Prostate gland (tissue), 2 donors: Measurements from ENCODE around the gene ASB3. TPM values are rescaled to one million over a fixed set of nuclear protein-coding genes. Genes with fewer than 3 reads are reported as not detected.

ENCODE experiments used
- DNase-seq: peaks from one replicate; pipeline ENCODE4 v3.0.0-alpha.2; 2019; ENCODE audit warnings: low spot score
- H3K27ac ChIP-seq, 2 donors: fragments of 200-600 bp; sonication (generic); 2 replicates each; pipeline ENCODE4 v1.5.1; 2017 to 2019
- H3K27me3 ChIP-seq: fragments of 200-600 bp; sonication (generic); replicated peaks from 2 replicates; pipeline ENCODE4 v1.5.1; 2019; ENCODE audit not compliant: insufficient read depth
- H3K36me3 ChIP-seq, 2 donors: fragments of 200-600 bp; sonication (generic); 1 replicate in 1 of 2; 2 replicates in 1 of 2; pipeline versions ENCODE4 v1.5.1 to v1.8.1; 2017 to 2019
- H3K4me1 ChIP-seq: fragments of 200-600 bp; sonication (generic); replicated peaks from 2 replicates; pipeline ENCODE4 v1.5.1; 2019
- H3K4me3 ChIP-seq, 2 donors: fragments of 200-600 bp; sonication (generic); 2 replicates each; pipeline ENCODE4 v1.5.1; 2017 to 2019
- H3K9me3 ChIP-seq: fragments of 200-600 bp; sonication (generic); 2 replicates; pipeline ENCODE4 v1.5.1; 2017
- POLR2A ChIP-seq: fragments of 450-650 bp; IDR thresholded peaks from one replicate; pipeline ENCODE4 v1.6.1; 2016; ENCODE audit warnings: antibody characterized with exemption, mild to moderate bottlenecking
- POLR2AphosphoS5 ChIP-seq: sonication (generic); formaldehyde crosslinking; IDR thresholded peaks from one replicate; pipeline ENCODE4 v1.6.1; 2017; ENCODE audit warnings: antibody characterized with exemption
- WGBS: methylation state at CpG from one replicate; pipeline ENCODE4 v1.1.5; 2018; 5-methylcytosine and 5-hydroxymethylcytosine counted together
- intact Hi-C: fragments of 100-400 bp; cut with DNase I; formaldehyde crosslinking; loops from one replicate; pipeline ENCODE4 v1.14.2; 2022
- total RNA-seq, 2 donors: library from RNA; depleted of rRNA; stranded (reverse); fragments of >200 nt; gene quantifications; one replicate each; pipeline ENCODE4 v1.1.0, GENCODE V29; 2016
- TF ChIP-seq, protein P1 (sequence below), 4 experiments: fragments of 200-600 bp in 2 of 4; fragments of 450-650 bp in 2 of 4; sonication (generic) in 2 of 4; IDR thresholded peaks; 1 replicate in 3 of 4; 2 replicates in 1 of 4; pipeline ENCODE4 v1.5.1; 2016 to 2019; ENCODE audit warnings: antibody characterized with exemption in 4 of 4, mild to moderate bottlenecking in 2 of 4, moderate library complexity in 2 of 4

Gene ASB3
- total RNA-seq, 2 donors from 2014 or later: 14.3 to 23.6 TPM

DNA sequence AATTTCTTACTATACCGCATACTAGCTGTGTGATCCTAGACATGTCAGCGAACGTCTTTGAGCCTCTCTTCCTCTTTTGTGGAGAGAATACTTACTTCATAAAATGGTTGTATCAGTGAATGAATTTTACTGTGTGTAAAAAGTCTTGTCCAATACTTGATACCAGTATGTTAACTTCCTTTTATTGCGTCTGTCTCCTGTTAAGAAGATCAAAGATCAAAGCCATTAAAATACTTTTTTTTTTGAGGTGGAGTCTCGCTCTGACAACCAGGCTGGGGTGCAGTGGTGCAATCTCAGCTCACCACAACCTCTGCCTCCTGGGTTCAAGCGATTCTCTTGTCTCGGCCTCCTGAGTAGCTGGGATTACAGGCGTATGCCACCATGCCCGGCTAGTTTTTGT lies 33.3 kb upstream of the ASB3 start:
- H3K4me3 ChIP-seq: no peak overlapping the region
- intact Hi-C loops: no loop called here
- H3K27ac ChIP-seq: no peak overlapping the region
- H3K36me3 ChIP-seq: no peaks in the 10 kb centered on the region
- WGBS: 79% methylated on average over 9 of the region's 9 CpGs
- H3K4me1 ChIP-seq: no peaks in the 10 kb centered on the region
- DNase-seq: no peak
- H3K9me3 ChIP-seq: no peaks in the 10 kb centered on the region
- no peaks in the 10 kb centered on the region for H3K27me3 ChIP-seq
- TF ChIP-seq, protein P1, sequence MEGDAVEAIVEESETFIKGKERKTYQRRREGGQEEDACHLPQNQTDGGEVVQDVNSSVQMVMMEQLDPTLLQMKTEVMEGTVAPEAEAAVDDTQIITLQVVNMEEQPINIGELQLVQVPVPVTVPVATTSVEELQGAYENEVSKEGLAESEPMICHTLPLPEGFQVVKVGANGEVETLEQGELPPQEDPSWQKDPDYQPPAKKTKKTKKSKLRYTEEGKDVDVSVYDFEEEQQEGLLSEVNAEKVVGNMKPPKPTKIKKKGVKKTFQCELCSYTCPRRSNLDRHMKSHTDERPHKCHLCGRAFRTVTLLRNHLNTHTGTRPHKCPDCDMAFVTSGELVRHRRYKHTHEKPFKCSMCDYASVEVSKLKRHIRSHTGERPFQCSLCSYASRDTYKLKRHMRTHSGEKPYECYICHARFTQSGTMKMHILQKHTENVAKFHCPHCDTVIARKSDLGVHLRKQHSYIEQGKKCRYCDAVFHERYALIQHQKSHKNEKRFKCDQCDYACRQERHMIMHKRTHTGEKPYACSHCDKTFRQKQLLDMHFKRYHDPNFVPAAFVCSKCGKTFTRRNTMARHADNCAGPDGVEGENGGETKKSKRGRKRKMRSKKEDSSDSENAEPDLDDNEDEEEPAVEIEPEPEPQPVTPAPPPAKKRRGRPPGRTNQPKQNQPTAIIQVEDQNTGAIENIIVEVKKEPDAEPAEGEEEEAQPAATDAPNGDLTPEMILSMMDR (IDR thresholded peaks at IDR 0.05): no peak
- no peak for TF ChIP-seq POLR2A
- no peak for TF ChIP-seq POLR2AphosphoS5

DNA sequence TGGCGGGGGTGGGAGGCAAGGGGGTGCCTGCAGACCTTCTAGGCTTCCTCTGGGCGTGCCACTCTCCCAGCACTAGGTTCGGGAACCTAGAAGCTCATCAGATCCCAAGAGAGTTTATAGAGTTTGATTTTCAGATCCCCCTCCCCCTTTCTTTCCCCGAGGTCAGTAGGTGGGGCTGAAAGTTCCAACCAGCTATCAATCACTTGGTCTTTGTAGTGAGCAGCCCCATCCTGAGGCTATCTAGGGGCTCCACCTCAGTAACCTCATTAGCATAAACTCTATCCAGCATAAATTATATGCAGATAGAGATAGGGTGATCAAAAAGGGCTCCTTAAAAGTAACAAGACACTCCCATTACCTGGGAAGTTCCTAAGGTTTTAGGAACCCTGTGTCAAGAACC lies 32.9 kb upstream of the ASB3 start:
- Histone ChIP-seq H3K4me1 (no peaks in the 10 kb centered on the region), H3K9me3 (no peaks in the 10 kb centered on the region), H3K27ac (no peak overlapping the region), H3K4me3 (no peak overlapping the region), H3K36me3 (no peaks in the 10 kb centered on the region), H3K27me3 (no peaks in the 10 kb centered on the region)
- no peak for DNase-seq
- TF ChIP-seq, protein P1 (IDR thresholded peaks at IDR 0.05): no peak
- TF ChIP-seq POLR2AphosphoS5: no peak
- TF ChIP-seq POLR2A: no peak
- intact Hi-C loops: no loop called here
- WGBS: 63% methylated on average over 4 of the region's 4 CpGs

DNA sequence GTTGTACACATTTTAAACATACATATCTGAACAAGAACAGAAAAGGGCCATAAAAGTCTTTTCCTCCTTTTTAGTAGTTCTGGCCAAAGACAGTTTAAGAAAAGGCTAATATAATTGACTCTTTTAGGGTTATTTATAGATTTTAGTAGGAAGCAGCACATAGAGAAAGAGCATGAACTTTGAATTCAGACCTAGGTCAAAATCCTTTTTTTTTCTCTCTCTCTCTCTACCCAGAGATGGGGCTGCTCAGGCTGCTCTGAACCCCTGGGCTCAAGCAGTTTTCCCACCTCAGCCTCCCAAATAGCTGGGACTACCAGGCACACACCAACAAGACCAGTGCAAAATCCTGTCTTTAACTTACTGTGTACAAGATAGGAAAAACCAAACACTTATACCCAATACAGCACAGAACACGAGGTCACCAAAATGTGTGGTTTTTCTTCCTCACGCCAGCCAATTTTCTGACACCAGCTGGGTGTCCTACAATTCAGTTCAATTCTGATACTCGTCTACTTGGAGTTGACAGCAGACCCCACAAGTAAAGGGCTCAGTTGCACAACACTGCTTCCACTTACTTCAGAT lies 32.2 kb upstream of the ASB3 start:
- H3K9me3 ChIP-seq: no peaks in the 10 kb centered on the region
- no peaks in the 10 kb centered on the region for H3K4me1 ChIP-seq
- intact Hi-C loops: no loop called here
- no peak overlapping the region for H3K27ac ChIP-seq
- H3K4me3 ChIP-seq: no peak overlapping the region
- WGBS: 78% methylated on average over 3 of the region's 3 CpGs
- TF ChIP-seq, protein P1 (IDR thresholded peaks at IDR 0.05): no peak
- TF ChIP-seq POLR2AphosphoS5 (no peak), POLR2A (no peak)
- no peaks in the 10 kb centered on the region for H3K36me3 ChIP-seq
- no peak for DNase-seq
- H3K27me3 ChIP-seq: no peaks in the 10 kb centered on the region

DNA sequence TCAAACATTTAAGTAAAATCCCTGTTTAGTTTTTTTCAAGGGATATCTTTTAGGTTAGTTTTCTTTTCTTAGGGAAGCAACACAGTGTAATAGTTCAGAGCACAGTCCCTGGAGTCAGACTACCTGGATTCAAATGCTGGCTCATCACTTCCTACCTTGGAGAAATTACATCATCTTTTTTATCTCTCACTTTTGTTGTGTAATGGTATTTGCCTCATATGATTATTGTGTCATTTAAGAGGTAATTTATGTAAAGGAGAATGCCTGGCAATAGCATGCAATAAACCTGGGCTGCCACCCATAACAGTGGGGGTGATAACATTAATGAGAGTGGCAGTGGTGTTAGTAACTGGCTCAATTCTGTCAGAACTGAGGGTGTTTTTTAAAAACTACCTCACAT lies 26.4 kb upstream of the ASB3 start:
- Histone ChIP-seq H3K4me1 (no peaks in the 10 kb centered on the region), H3K9me3 (no peaks in the 10 kb centered on the region), H3K4me3 (no peak overlapping the region), H3K36me3 (peaks cover 0 to 6% of the 10 kb centered on the region in 2 donors), H3K27me3 (no peaks in the 10 kb centered on the region), H3K27ac (no peak overlapping the region)
- no peak for DNase-seq
- TF ChIP-seq, protein P1 (IDR thresholded peaks at IDR 0.05): no peak
- TF ChIP-seq POLR2A (no peak), POLR2AphosphoS5 (no peak)
- intact Hi-C loops: no loop called here

DNA sequence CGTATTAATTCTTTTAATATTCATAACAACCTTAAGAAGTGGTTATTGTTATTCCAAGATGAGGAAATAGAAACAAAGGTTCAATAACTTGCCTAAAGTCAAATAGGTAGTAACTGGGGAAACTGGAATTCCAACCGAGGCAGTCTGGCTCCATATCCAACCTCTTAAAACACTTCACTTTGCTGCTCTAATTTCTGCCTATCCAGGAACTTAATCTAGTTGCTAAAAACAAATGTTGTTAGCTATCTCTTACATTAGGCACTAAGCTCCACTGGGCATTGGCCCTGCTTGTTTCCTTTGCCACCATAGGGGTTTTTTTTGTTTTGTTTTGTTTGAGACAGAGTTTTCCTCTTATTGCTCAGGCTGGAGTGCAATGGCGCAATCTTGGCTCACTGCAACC lies 24.8 kb upstream of the ASB3 start:
- H3K4me1 ChIP-seq: no peaks in the 10 kb centered on the region
- H3K9me3 ChIP-seq: no peaks in the 10 kb centered on the region
- intact Hi-C loops: no loop called here
- H3K36me3 ChIP-seq: peaks cover 0 to 7% of the 10 kb centered on the region in 2 donors
- TF ChIP-seq POLR2A (no peak), POLR2AphosphoS5 (no peak)
- TF ChIP-seq, protein P1 (IDR thresholded peaks at IDR 0.05): no peak
- WGBS: 83% methylated on average over 3 of the region's 3 CpGs
- H3K27me3 ChIP-seq: no peaks in the 10 kb centered on the region
- H3K27ac ChIP-seq: no peak overlapping the region
- no peak for DNase-seq
- no peak overlapping the region for H3K4me3 ChIP-seq
